K562 (cell line): ENCODE measurements around the gene HYAL1. TPM values are rescaled to one million over a fixed set of nuclear protein-coding genes. Genes with fewer than 3 reads are reported as not detected.

Experiments used
- CBX8 ChIP-seq: fragments of 200-600 bp; sonication (generic); IDR thresholded peaks from 2 replicates; pipeline ENCODE4 v1.6.1; 2012; ENCODE audit warnings: borderline replicate concordance, mixed run types, low read depth, mild to moderate bottlenecking, moderate library complexity, mixed read lengths, low read length, control low read depth, inconsistent platforms; ENCODE audit not compliant: poor library complexity, severe bottlenecking; ENCODE audit errors: extremely low read depth
- CREB3 ChIP-seq: fragments of 450-650 bp; conservative IDR thresholded peaks from 2 replicates; pipeline ENCODE4 v1.6.1; 2016; ENCODE audit warnings: missing genetic modification characterization, low read depth, mild to moderate bottlenecking, missing compliant biosample characterization, moderate library complexity
- ETV6 ChIP-seq, 3 experiments: fragments of 150-350 bp in 1 of 3; sonication (generic) in 1 of 3; formaldehyde crosslinking in 1 of 3; IDR thresholded peaks; 2 replicates each; pipeline versions ENCODE4 v1.6.1 to v1.8.0; 2014 to 2022; ENCODE audit warnings: borderline replicate concordance in 2 of 3, low read depth in 2 of 3, antibody characterized with exemption in 1 of 3, low read length in 1 of 3, mild to moderate bottlenecking in 1 of 3, missing genetic modification reagents in 1 of 3
- FIP1L1 ChIP-seq: fragments of 200-400 bp; formaldehyde crosslinking; IDR thresholded peaks from 2 replicates; pipeline ENCODE4 v1.6.1; 2018; ENCODE audit warnings: mild to moderate bottlenecking, low read depth, low read length; ENCODE audit not compliant: poor library complexity, severe bottlenecking
- FOXA3 ChIP-seq, 2 experiments: fragments of 450-650 bp in 1 of 2; sonication (generic) in 1 of 2; formaldehyde crosslinking; IDR thresholded peaks in 1 of 2; conservative IDR thresholded peaks in 1 of 2; 2 replicates each; pipeline versions ENCODE4 v1.4.0 to v1.8.0; 2020 to 2022; ENCODE audit warnings: mild to moderate bottlenecking in 2 of 2, missing genetic modification reagents in 1 of 2
- FOXO4 ChIP-seq: fragments of 450-650 bp; formaldehyde crosslinking; IDR thresholded peaks from 2 replicates; pipeline ENCODE4 v1.4.0; 2020; ENCODE audit warnings: mild to moderate bottlenecking, moderate library complexity
- MAFG ChIP-seq: fragments of 450-650 bp; conservative IDR thresholded peaks from 2 replicates; pipeline ENCODE4 v1.6.1; 2016; ENCODE audit warnings: missing genetic modification characterization, missing compliant biosample characterization
- ZHX1 ChIP-seq: fragments of 150-350 bp; conservative IDR thresholded peaks from 2 replicates; pipeline ENCODE4 v1.6.1; 2014; ENCODE audit warnings: low read length
- polyA plus RNA-seq, 8 experiments: library from polyadenylated mRNA; depleted of rRNA in 4 of 8; stranded (reverse) in 5 of 8; unstranded in 3 of 8; fragments of >200 nt; fragmentation: Nextera tagmentation in 2 of 8; fragmentation: Illumina TruSeq in 1 of 8; extraction: Ambion mirVana in 2 of 8; extraction: Trizol in 1 of 8; gene quantifications; 2 replicates each; pipeline versions ENCODE4 v1.2.1 to v1.2.3, GENCODE V29; 2011 to 2014; ENCODE audit warnings: inconsistent platforms in 1 of 8, missing spikeins in 1 of 8
- total RNA-seq, 7 experiments: library from RNA; depleted of rRNA in 6 of 7; stranded (reverse); fragments of >200 nt in 6 of 7; fragmentation: Illumina TruSeq in 2 of 7; extraction: Trizol in 2 of 7; gene quantifications; 2 replicates each; pipeline versions ENCODE4 v1.2.1 to v1.2.3, GENCODE V29; 2011 to 2021; ENCODE audit warnings: low replicate concordance in 1 of 7

The HYAL1 gene
- total and polyA plus RNA-seq, 9 of the 15 experiments (the other 6 are each of a cell fraction or from before 2014, with no cell fraction given), result 1.4 to 8.5 (median 4.7) TPM

GRCh38 chr3:50299929-50300680 is 3.3 kb downstream of the HYAL1 start (continued):
- TF ChIP-seq ETV6 (IDR thresholded peaks at IDR 0.05; ENCODE audit: borderline replicate concordance in 1 of 2, low read depth in 2 of 2, low read length in 1 of 2) (no peak), ETV6 (CRISPR knock-in tag; IDR thresholded peaks at IDR 0.05; ENCODE audit: borderline replicate concordance) (0 out of 2 replicates have a peak, but pooled peaks have one; percentile 29), ZHX1 (no peak), FOXO4 (CRISPR knock-in tag) (no peak), FOXA3 (CRISPR knock-in tag; conservative IDR thresholded peaks at IDR 0.05 in 1 of 2, IDR thresholded peaks at IDR 0.05 in 1 of 2) (peak in 1 of 2 experiments; percentile 51; a peak in 1 of 4 replicates), CBX8 (no peak), CREB3 (tag) (no peak), FIP1L1 (no peak), MAFG (peak; percentile 55; the same call in 1 of the 2 replicates)
